ENCODE data around the gene DLGAP4. TPM values are rescaled to one million over a fixed set of nuclear protein-coding genes. Genes with fewer than 3 reads are reported as not detected.

DLGAP4 gene
- total RNA-seq, 2 experiments from 2014 or later, result 19.9 to 23.6 TPM

Other genes with a start within 250 kb of the DLGAP4 start
- gene EPB41L1, start 151.6 kb upstream of the DLGAP4 start, total RNA-seq, result not detected
- 10 to 100 TPM; 20.5 to 22.7 TPM for gene AAR2, start 69.9 kb upstream of the DLGAP4 start, total RNA-seq
- gene MYL9, start 235.2 kb downstream of the DLGAP4 start, total RNA-seq, result under 1 TPM; 0.18 to 0.31 TPM

Data from activated CD8-positive, alpha-beta T cell treated with anti-CD3 and anti-CD28 coated beads, Interleukin-2, amount 10 ng/mL, durations not matched to agents 7 days and 5 days (primary cell).